Measurements from ENCODE around the gene RACK1.

Gene RACK1

GRCh38 chr5:181259283-181259682 lies 15.6 kb upstream of the RACK1 start:
- no peak for DNase-seq (ENCODE audit: low spot score)

GRCh38 chr5:181258576-181258975 lies 14.9 kb upstream of the RACK1 start:
- DNase-seq (ENCODE audit: low spot score): no peak

GRCh38 chr5:181255836-181256578 lies 12.3 kb upstream of the RACK1 start:
- no peak for DNase-seq (ENCODE audit: low spot score)

DNA sequence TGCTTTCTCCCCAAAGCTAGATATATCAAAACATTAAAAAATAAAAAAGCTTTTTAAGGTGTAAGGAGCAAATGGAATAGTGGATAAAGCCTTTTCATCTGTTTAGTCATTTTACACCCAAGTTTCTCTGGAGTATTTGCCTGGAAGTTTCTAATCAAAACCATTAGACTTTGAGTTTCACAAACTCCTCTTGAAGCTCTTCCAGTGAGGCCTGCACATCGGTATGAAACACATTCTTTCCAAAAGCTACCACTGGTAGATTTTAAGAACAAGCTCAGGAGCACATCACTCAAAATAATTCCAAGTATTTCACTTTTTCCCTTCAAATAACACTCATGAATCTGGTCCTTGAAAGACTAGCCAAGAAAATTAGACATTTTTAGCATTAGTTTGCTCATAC lies 11.6 kb upstream of the RACK1 start:
- no peak for DNase-seq (ENCODE audit: low spot score)

- no peak for DNase-seq (ENCODE audit: low spot score)
Observed at GRCh38 chr5:181248277-181248676, 4.6 kb upstream of the RACK1 start.

GRCh38 chr5:181246276-181247049 lies 2.8 kb upstream of the RACK1 start:
- peak; percentile 97 for DNase-seq (ENCODE audit: low spot score)

DNA sequence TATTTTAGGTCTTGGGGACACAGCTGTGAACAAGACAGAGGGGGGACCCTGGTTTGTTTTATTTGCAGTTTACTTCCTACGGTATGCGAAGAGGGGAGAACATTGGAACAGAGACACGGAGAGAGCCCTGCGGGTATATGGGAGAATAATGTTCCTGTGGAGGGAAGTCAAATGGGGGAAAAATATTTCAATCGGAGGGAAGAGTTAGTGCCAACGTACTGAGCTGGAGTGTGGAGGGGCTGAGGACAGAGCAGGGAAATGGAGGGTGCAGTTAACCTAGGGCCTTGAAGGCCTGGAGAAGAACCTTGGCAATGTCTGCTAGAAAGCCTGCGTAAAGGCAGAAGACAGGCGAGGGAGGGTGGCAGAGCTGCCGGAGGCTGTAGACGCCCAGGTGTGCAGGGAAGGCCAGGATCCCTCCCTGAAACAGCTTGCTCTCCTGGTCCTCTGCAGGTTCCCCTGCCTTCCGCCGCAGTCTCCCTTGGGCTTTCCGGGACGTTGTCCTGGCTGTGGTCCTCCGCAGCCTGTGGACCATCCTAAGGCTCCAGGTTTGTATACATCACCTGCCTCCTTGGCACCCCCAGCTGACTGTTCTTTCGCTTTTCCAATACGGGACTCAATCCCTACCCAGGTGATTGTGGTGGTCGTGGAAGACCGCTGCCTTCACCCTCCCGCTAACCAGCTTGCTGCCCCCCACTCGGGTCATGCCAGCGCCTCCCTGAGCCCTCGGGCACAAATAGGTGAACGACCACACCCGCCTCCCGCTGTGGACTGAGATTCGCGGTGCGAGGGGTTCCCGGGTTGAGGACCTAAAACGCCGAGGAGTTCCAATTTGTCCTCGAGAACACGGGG lies 1.9 kb upstream of the RACK1 start:
- DNase-seq (ENCODE audit: low spot score): no peak

DNA sequence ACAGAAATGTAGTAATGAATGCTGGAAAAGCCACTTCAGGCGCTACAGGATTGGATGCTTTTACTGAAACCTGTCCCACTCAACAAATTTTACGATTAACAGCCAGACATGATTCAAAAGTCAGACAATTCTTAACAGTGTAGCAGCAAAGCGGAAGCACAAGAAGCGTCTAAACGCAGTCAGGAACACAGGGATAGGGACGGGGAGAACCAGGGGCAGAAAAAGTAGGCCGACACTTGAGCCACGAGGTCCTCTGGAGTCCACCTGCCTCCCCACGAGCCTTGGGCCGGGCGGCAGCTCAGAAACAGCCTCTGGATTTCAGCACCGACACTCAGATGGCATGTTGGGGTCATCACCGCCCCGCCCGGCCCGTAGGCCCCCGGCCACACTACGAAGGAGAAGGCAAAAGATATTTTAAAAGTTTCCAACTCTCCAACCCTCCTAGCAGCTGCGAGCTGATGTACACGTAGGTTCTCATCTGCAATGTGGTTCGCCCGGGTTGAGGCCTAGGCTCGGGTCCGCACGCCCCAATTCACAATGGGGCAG lies 615 bp downstream of the RACK1 start:
- no peak for DNase-seq (ENCODE audit: low spot score)

DNA sequence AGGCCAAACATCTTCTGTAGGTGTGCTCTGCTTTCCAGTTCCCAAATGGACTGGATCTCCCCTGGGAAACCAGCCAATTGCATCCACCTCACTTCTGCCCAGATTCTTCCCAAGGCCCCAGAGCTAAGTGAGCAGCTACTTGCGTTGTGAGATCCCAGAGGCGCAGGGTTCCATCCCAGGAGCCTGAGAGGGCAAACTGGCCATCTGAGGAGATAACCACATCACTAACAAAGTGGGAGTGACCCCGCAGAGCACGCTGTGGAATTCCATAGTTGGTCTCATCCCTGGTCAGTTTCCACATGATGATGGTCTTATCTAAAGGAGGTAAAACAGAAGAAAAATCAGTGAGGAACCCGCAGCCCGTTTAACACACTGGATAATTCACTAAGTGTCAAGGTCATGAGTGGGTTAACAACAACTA lies 1.7 kb downstream of the RACK1 start:
- DNase-seq (ENCODE audit: low spot score): no peak

GRCh38 chr5:181241393-181241975 lies 2.2 kb downstream of the RACK1 start:
- peak; percentile 78 for DNase-seq (ENCODE audit: low spot score)

- DNase-seq (ENCODE audit: low spot score): no peak
Observed at GRCh38 chr5:181239062-181239663, 4.5 kb downstream of the RACK1 start.

- no peak for DNase-seq (ENCODE audit: low spot score)
Observed at GRCh38 chr5:181237729-181238385, 5.8 kb downstream of the RACK1 start.

DNA sequence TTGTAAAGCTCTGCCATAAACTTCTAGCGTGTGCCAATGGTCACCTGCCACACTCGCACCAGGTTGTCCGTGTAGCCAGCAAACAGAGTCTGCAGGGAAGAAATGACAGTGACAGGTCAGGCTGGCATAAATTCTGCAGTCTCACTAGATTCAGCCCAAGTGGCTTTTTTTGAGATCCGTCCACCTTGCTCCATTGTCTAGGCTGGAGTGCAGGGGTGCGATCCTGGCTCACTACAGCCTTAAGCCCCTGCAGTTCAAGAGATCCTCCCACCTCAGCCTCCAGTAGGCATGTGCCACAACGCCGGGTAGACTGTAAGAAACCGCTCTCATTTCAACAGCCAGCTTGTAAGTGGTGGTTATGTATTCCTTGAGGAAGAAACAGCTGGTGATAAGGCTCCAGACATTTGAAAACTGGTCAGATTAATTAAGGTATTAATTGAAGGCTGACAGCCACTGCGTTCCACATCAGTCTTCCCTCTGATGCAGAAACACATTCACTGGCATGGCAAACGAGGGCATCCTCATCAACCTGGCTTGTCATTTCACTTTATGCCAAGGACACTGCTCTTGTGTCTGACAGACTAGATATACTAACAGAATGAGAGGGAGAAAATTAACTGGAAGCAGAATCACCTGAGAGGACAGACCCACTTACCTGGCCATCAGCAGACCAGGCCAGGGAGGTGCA lies 6.6 kb downstream of the RACK1 start:
- no peak for DNase-seq (ENCODE audit: low spot score)

DNA sequence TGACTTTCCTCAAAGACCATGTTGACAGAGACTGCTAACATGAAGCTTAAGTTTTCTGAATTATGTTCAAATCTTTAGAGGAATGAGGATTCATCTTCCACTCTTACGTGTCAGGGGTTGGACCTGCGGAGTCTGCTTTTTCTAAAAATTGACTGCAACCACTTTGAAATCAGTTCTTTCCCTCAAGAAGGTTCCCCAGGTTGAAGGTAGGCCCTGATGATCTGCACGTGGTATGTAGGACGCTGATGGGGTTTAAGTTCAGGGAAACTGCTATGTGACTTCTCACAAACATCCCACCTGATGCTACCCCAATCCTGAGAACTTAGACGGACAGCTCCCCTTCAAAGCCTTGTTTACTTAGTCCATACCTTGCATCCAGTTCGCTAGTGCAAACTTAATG lies 7.2 kb downstream of the RACK1 start:
- no peak for DNase-seq (ENCODE audit: low spot score)

DNA sequence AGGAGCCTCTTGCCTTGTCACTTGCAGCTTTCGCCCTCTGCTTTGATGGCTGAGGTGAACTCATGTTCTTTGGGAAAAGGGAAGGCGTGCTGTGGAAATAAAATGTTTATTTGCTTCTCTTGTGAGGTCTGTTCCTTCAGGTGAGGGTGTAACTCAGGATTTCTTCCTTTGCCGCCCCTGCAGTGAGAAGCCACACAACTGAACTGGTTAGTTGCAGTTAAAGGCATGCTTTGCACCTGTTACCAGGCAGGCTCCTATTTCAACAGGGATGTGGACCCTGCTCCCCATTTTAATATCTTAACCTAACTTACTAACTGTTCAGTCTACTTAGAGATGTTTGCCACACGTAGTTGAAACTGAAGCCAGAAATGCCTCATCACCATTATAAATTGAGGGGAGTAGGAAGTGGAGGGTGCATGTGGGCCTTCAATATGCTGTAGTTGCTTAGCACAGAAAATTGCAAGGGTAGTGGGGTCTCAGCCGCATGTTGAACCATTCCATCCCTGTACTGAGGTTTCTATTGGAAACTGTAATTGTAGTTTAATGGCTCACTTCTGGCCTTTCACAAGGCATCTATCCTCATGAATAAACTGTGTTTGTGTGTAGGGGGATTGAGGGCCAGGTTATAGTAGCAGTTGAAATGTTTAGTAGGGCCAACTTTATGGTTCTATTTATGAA lies 7.9 kb downstream of the RACK1 start:
- no peak for DNase-seq (ENCODE audit: low spot score)

- no peak for DNase-seq (ENCODE audit: low spot score)
Observed at GRCh38 chr5:181235323-181235688, 8.4 kb downstream of the RACK1 start.

- DNase-seq (ENCODE audit: low spot score): no peak
Observed at GRCh38 chr5:181234455-181235306, 9.0 kb downstream of the RACK1 start.

GRCh38 chr5:181233801-181234454 lies 9.8 kb downstream of the RACK1 start:
- no peak for DNase-seq (ENCODE audit: low spot score)
